GM23338 (cell line): Measurements from ENCODE around the gene DLG5. TPM values are rescaled to one million over a fixed set of nuclear protein-coding genes. Genes with fewer than 3 reads are reported as not detected.

ENCODE experiments used
- ATAC-seq: fragments of 200-7000 bp; cut with Tn5 transposase; 3 replicates; pipeline ENCODE4 v1.9.1; 2020
- DNase-seq: peaks from one replicate; pipeline ENCODE4 v3.0.0-alpha.2; 2015; ENCODE audit warnings: low spot score
- H2AFZ ChIP-seq: fragments of 200-600 bp; sonication (generic); 2 replicates; pipeline ENCODE4 v1.8.0; 2016; ENCODE audit warnings: antibody characterized with exemption, mild to moderate bottlenecking, moderate library complexity
- H3F3A ChIP-seq: fragments of 200-600 bp; sonication (generic); replicated peaks from 2 replicates; pipeline ENCODE4 v1.8.0; 2017; ENCODE audit warnings: antibody characterized with exemption, mixed run types, low read depth
- H3K27ac ChIP-seq: fragments of 200-600 bp; sonication (generic); 2 replicates; pipeline ENCODE4 v1.6.1; 2016; ENCODE audit warnings: low read depth
- H3K27me3 ChIP-seq: fragments of 200-600 bp; sonication (generic); 2 replicates; pipeline ENCODE4 v1.8.0; 2016; ENCODE audit warnings: mild to moderate bottlenecking, mixed run types, moderate library complexity; ENCODE audit not compliant: insufficient read depth
- H3K36me3 ChIP-seq: fragments of 200-600 bp; sonication (generic); 2 replicates; pipeline ENCODE4 v1.8.0; 2016; ENCODE audit warnings: mild to moderate bottlenecking; ENCODE audit not compliant: insufficient read depth
- H3K4me1 ChIP-seq: fragments of 200-600 bp; sonication (generic); 2 replicates; pipeline ENCODE4 v1.8.0; 2016; ENCODE audit warnings: mild to moderate bottlenecking, moderate library complexity; ENCODE audit not compliant: insufficient read depth
- H3K4me2 ChIP-seq: fragments of 200-600 bp; sonication (generic); 2 replicates; pipeline ENCODE4 v1.7.1; 2017; ENCODE audit warnings: mixed run types
- H3K4me3 ChIP-seq: fragments of 200-600 bp; sonication (generic); 2 replicates; pipeline ENCODE4 v1.6.1; 2016; ENCODE audit warnings: mixed run types
- H3K79me2 ChIP-seq: fragments of 200-600 bp; sonication (generic); replicated peaks from 2 replicates; pipeline ENCODE4 v1.8.0; 2017; ENCODE audit warnings: mild to moderate bottlenecking; ENCODE audit not compliant: insufficient read depth
- H3K9me2 ChIP-seq: fragments of 200-600 bp; sonication (generic); 2 replicates; pipeline ENCODE4 v1.8.0; 2017; ENCODE audit not compliant: insufficient read depth
- H4K20me1 ChIP-seq: fragments of 200-600 bp; sonication (generic); replicated peaks from 2 replicates; pipeline ENCODE4 v1.8.0; 2017; ENCODE audit warnings: mild to moderate bottlenecking; ENCODE audit not compliant: insufficient read depth
- H3K27ac Mint-ChIP-seq: 2 replicates; pipeline ENCODE4 v1.8.0; 2020; ENCODE audit warnings: inconsistent platforms, mild to moderate bottlenecking, moderate library complexity, mixed read lengths
- H3K27me3 Mint-ChIP-seq: 3 replicates; pipeline ENCODE4 v1.8.0; 2022; ENCODE audit warnings: low read depth, mild to moderate bottlenecking, moderate library complexity, mixed read lengths, inconsistent platforms; ENCODE audit not compliant: insufficient read depth, poor library complexity
- H3K36me3 Mint-ChIP-seq: 3 replicates; pipeline ENCODE4 v1.8.0; 2021; ENCODE audit warnings: low read depth, mild to moderate bottlenecking, inconsistent platforms, moderate library complexity, mixed read lengths
- H3K4me1 Mint-ChIP-seq: 3 replicates; pipeline ENCODE4 v1.8.0; 2020; ENCODE audit warnings: mild to moderate bottlenecking, inconsistent platforms, mixed read lengths
- H3K4me3 Mint-ChIP-seq: 3 replicates; pipeline ENCODE4 v1.8.0; 2021; ENCODE audit warnings: moderate library complexity, mild to moderate bottlenecking, inconsistent platforms, mixed read lengths
- H3K9me3 Mint-ChIP-seq: 3 replicates; pipeline ENCODE4 v1.8.0; 2020; ENCODE audit warnings: moderate library complexity, mild to moderate bottlenecking, inconsistent platforms, mixed read lengths
- CREB1 ChIP-seq: fragments of 250-450 bp; sonication (Bioruptor Pico); IDR thresholded peaks from 2 replicates; pipeline ENCODE4 v1.5.0; 2020; ENCODE audit warnings: low read depth, mild to moderate bottlenecking, moderate library complexity
- CTCF ChIP-seq, 2 experiments: fragments of 200-600 bp in 1 of 2; sonication (generic) in 1 of 2; conservative IDR thresholded peaks; 2 replicates each; pipeline versions ENCODE4 v1.5.1 to v1.6.1; 2016 to 2017; ENCODE audit warnings: antibody characterized with exemption in 2 of 2, low read depth in 2 of 2, mild to moderate bottlenecking in 2 of 2, moderate library complexity in 1 of 2
- ETS1 ChIP-seq: IDR thresholded peaks from 2 replicates; pipeline ENCODE4 v1.6.1; 2016; ENCODE audit warnings: antibody characterized with exemption
- EZH2 ChIP-seq: fragments of 200-600 bp; sonication (generic); IDR thresholded peaks from one replicate; pipeline ENCODE4 v1.8.0; 2017; ENCODE audit warnings: antibody characterized with exemption, mild to moderate bottlenecking, low read depth; ENCODE audit not compliant: unreplicated experiment
- EZH2phosphoT487 ChIP-seq: fragments of 200-600 bp; sonication (generic); IDR thresholded peaks from one replicate; pipeline ENCODE4 v1.8.1; 2018; ENCODE audit warnings: antibody characterized with exemption; ENCODE audit not compliant: unreplicated experiment
- JUNB ChIP-seq: IDR thresholded peaks from one replicate; pipeline ENCODE4 v1.6.1; 2016; ENCODE audit warnings: antibody characterized with exemption; ENCODE audit not compliant: unreplicated experiment
- NANOG ChIP-seq: IDR thresholded peaks from 2 replicates; pipeline ENCODE4 v1.6.1; 2016; ENCODE audit warnings: antibody characterized with exemption, borderline replicate concordance
- POLR2AphosphoS5 ChIP-seq: IDR thresholded peaks from 2 replicates; pipeline ENCODE4 v1.6.1; 2016; ENCODE audit warnings: antibody characterized with exemption, low read depth
- REST ChIP-seq: IDR thresholded peaks from one replicate; pipeline ENCODE4 v1.6.1; 2018; ENCODE audit warnings: antibody characterized with exemption; ENCODE audit not compliant: unreplicated experiment
- STAT1 ChIP-seq: IDR thresholded peaks from one replicate; pipeline ENCODE4 v1.6.1; 2016; ENCODE audit warnings: antibody characterized with exemption; ENCODE audit not compliant: unreplicated experiment
- ZNF114 ChIP-seq: fragments of 250-450 bp; sonication (Bioruptor Pico); IDR thresholded peaks from 2 replicates; pipeline ENCODE4 v1.5.0; 2020; ENCODE audit warnings: mild to moderate bottlenecking, moderate library complexity
- ZNF331 ChIP-seq: fragments of 250-450 bp; sonication (Bioruptor Pico); IDR thresholded peaks from 2 replicates; pipeline ENCODE4 v1.5.0; 2020; ENCODE audit warnings: low read depth, mild to moderate bottlenecking, moderate library complexity
- ZNF462 ChIP-seq: fragments of 250-450 bp; sonication (Bioruptor Pico); IDR thresholded peaks from 2 replicates; pipeline ENCODE4 v1.5.0; 2020; ENCODE audit warnings: mild to moderate bottlenecking, moderate library complexity
- polyA plus RNA-seq: library from polyadenylated mRNA; unstranded; fragments of >200 nt; fragmentation: Nextera tagmentation; extraction: Ambion mirVana; gene quantifications from 2 replicates; pipeline ENCODE4 v1.2.1, GENCODE V29; 2016
- total RNA-seq: library from RNA; depleted of rRNA; stranded (reverse); fragments of >200 nt; shearing (Covaris generic); gene quantifications from 2 replicates; pipeline ENCODE4 v1.2.3, GENCODE V29; 2014

DLG5 gene
- total and polyA plus RNA-seq, 2 experiments from 2014 or later: 7.4 to 66.6 TPM

GRCh38 chr10:77943121-77943901, 16.8 kb upstream of the DLG5 start:
- Histone ChIP-seq H3K4me2 (0 out of 2 replicates have a peak overlapping the region, but pooled peaks have one; percentile 1), H4K20me1 (no peaks in the 10 kb centered on the region), H3K4me1 (peaks cover 10% of the 10 kb centered on the region), H3K36me3 (no peaks in the 10 kb centered on the region; the same call in 1 of the 2 replicates), H3K4me3 (no peak overlapping the region), H3K79me2 (no peaks in the 10 kb centered on the region), H3F3A (0 out of 2 replicates have a peak, but pooled peaks cover 4% of the 10 kb centered on the region), H3K9me2 (no peaks in the 10 kb centered on the region), H3K27ac (peak overlapping the region; percentile 24), H2AFZ (peak overlapping the region; percentile 89), H3K27me3 (no peaks in the 10 kb centered on the region)
- Mint-ChIP-seq H3K36me3 (no peaks in the 10 kb centered on the region), H3K4me3 (no peak overlapping the region; the same call in 2 of the 3 replicates), H3K27me3 (peaks cover 13% of the 10 kb centered on the region), H3K9me3 (no peaks in the 10 kb centered on the region), H3K27ac (no peak overlapping the region), H3K4me1 (peaks cover 16% of the 10 kb centered on the region)
- no peak for TF ChIP-seq STAT1
- no peak for TF ChIP-seq EZH2phosphoT487
- no peak for TF ChIP-seq ZNF114
- TF ChIP-seq NANOG: no peak
- no peak for TF ChIP-seq ZNF462 (CRISPR knock-in tag)
- TF ChIP-seq REST: no peak
- no peak for TF ChIP-seq EZH2
- no peak for TF ChIP-seq CTCF (conservative IDR thresholded peaks at IDR 0.05; ENCODE audit: low read depth in 2 of 2)
- no peak for TF ChIP-seq JUNB
- no peak for TF ChIP-seq ZNF331 (CRISPR knock-in tag)
- no peak for TF ChIP-seq CREB1
- TF ChIP-seq ETS1: no peak
- no peak for TF ChIP-seq POLR2AphosphoS5
- DNase-seq: peak; percentile 63
- peak; percentile 81 for ATAC-seq
